GM18508 (cell line): ENCODE measurements around the gene RGS9BP.

Experiments
- ATAC-seq: cut with Tn5 transposase; IDR thresholded peaks from one replicate; pipeline ENCODE4 v1.9.1; 2021; ENCODE audit warnings: moderate number of reproducible peaks; ENCODE audit not compliant: insufficient read depth, unreplicated experiment

Gene RGS9BP

DNA sequence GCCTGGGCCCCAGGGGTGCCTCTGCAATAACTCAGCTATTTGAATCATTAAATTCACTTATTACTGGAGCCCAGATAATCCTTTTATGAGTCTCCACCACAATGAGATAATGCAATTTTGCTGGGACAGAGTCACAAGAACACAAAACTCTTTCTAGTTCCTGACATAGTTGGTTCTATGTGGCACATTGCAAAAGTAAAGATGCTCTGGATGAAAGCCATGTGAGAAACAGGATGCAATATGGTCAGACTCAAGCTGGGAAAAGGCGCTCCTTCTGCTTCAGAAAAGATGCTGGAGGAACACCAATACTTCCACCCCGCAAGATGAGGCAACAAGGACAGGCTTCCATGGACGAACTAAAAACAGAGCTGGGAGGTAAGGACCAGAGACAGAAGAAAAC lies 6.3 kb upstream of the RGS9BP start:
- ATAC-seq: no peak

DNA sequence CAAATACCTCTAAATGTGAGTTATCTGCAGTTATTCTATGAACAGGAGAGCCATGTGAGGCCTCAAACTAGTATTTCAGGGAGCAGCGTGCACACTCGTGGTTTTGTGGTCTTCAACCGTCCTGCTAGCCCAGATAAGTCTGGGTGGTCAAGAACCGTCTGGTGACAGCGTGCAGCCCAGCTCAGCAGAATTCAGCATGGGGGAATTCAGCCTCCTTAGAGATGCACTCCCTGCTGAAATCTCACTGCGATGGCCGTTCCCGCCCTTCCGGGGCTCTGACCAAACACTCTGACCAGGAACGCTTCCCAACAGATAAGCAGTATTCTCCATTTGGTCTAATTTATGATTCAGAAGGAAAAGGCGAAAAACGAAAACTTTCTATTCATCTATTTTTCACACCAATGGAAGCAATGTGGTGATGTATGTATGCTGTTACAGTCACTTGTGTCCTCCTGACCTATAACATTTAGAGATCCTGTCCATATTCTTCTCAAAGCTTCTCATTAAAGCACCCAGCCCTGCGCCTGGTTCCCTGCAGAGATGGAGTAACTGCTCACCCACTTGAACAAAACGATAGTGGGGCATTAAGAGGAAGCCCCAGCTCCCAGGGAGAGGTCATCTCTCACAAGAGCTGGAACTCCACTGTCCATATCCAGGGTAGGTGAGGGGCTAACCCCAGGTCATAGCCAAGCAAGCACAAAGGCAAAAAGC lies 3.6 kb upstream of the RGS9BP start:
- no peak for ATAC-seq

DNA sequence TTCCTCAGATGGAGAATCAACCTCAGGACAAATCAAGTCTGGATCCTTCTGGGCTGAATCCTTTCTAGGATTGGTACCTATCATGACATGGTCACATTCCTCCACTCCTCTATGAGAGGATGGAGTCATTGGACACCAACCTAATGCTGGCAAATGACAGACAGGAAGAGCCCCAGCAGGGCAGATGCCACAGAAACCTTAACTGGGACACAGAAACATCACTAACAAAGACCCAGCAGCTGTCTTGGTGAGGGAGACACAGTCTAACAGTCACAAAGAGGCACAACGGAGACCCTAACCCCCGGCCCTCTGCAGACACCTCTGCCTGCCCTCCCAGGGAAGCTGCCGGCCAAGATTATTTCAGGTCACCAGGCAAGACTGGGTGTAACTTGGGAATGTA lies 2.8 kb upstream of the RGS9BP start:
- ATAC-seq: no peak

DNA sequence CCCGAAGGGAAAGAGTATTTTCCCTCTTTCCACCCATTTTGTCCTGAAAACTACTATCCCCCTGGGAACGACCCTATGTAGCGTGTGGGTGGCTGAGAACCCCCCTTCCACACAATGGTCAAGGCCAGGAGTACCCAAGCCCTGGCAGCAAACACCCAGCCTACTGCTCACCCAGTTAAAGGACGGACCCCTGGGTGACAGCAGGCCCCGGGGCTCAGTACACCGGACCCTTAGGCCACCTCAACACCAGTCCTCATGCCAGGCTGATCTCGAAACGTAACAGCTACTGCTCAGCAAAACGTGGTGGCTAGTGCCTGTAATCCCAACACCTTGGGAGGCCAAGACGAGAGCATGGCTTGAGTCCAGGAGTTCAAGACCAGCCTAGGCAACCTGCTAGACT lies 2.1 kb upstream of the RGS9BP start:
- no peak for ATAC-seq

DNA sequence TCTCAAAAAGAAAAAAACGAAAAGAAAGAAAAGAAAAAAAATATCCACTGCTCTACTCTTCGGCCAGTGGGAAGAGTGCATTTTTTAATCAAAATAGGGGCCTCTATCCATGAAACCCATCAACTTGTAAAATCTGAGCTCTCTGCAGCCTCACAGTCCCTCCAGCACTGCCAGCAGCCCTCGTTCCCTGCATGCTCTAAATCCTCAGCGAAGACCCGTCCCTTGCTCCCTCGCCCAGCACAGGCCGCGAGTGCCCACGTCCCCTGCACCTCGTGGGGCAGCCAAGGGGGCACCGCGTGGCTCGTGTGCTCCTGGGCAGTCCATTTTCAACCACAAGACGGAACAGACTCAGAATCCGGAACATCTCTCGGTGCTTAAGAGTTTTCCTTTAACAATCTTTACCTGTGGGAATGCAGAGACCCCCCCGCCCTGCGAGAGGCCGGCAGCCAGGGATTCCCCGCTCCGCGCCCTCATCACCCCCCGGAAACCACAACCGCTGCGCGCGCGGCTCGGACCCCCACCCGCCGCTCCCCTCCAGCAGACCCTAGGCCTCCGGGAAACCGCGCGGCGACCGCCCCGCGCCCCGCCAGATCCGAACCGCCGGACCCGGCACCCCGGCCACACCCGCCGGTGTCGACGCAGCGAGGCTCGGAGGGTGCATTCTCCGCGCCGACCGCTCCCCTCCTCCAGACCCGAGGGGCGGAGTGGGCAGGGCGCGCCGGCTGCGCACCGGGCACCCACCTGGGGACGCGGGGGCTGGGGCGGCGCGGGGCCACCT lies 1.3 kb upstream of the RGS9BP start:
- ATAC-seq: no peak

DNA sequence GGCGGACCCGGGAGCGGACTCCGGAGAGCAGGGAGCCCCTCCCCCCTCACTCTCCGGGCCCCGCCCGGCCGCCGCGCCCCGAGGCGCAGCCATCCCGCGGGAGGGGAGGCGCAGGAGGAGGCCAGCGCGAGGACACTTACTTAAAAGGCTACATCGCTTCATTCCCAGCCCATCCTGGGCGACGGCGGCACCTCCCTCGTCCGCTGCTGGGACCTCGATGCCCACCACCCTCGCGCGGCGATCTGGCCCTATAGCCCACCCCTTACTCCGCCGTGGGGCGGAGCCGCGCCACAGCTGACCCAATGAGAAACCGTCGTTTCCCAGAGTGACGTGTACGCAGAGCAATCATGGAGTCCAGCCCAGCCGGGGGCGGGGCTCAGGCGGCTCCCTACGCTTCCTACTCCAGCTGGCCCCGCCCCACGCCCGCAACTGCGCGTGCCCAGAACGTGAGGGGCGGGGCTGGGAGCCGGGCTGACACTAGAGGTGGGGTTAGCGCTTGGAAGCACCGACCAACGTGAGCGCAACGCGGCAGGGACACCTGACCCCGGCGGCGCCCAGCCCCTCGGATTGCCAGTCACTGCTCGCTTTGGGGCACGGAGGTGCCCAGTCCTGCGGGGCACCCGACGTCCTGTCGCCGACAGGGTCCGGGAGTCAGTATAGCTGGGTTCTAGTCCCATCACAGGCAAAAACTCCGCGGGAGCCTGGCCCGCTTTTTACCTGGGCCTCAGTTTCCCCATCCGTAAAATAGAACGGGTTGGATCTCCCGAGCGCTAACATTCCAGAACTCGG lies 523 bp upstream of the RGS9BP start, which contains the start of gene ANKRD27:
Gene ANKRD27 (minus strand): TSS at position 250 of the 789 bp plus-strand sequence. CDS start 16,165 bp downstream, outside the sequence.
- peak; percentile 95 for ATAC-seq

DNA sequence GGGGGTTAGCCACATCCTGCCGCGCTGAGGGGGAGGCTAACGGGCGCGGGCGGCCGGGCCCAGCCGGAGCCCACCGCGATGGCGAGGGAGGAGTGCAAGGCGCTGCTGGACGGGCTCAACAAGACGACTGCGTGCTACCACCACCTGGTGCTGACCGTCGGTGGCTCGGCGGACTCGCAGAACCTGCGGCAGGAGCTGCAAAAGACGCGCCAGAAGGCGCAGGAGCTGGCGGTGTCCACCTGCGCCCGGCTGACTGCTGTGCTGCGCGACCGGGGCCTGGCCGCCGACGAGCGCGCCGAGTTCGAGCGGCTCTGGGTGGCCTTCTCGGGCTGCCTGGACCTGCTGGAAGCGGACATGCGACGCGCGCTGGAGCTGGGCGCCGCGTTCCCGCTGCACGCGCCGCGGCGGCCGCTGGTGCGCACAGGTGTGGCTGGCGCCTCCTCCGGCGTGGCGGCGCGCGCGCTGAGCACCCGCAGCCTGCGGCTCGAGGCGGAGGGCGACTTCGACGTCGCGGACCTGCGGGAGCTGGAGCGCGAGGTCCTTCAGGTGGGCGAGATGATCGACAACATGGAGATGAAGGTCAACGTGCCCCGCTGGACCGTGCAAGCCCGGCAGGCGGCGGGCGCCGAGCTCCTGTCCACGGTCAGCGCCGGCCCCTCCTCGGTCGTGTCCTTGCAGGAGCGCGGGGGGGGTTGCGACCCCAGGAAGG lies 692 bp downstream of the RGS9BP start:
- ATAC-seq: no peak

DNA sequence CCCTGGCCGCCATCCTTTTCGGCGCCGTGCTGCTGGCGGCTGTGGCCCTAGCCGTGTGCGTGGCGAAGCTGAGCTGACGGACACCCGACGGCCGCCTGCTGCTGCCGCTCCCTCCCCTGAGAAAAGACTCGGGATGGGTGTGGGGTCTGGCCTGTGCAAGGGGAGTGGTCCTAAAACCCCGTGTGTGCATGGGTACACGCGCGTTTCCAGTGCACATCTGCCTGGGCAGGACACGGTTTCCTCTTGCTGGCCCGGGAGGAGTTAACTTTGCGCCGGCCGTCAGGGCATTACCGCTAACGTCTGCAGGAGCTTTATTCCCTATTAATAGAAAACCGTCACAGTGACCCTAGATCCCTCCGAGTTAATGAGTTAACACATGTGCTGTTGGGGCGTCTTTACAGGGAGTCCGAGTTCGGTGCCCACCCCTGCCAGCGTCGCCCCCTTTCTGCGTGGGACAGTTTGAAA lies 1.3 kb downstream of the RGS9BP start:
- ATAC-seq: no peak

DNA sequence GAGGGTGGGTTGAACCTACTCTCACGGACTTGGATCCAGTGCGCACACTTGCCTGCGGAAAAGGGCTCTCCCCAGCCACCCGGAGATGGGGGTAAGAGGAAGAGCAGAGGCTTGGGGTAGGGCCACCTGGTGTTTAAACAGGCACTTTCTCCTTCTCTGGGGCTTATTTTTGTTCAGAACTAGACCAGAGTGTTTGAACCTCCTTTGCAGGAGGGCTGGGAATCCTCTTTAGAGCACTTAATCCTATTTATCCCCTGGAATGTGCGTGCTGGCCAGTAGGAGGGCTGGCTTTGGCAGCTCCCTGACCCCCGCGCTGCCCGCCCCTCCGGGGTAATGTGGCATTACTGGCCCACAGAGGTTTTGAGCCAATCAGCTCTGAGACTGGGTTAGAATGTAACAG lies 2.0 kb downstream of the RGS9BP start:
- no peak for ATAC-seq

DNA sequence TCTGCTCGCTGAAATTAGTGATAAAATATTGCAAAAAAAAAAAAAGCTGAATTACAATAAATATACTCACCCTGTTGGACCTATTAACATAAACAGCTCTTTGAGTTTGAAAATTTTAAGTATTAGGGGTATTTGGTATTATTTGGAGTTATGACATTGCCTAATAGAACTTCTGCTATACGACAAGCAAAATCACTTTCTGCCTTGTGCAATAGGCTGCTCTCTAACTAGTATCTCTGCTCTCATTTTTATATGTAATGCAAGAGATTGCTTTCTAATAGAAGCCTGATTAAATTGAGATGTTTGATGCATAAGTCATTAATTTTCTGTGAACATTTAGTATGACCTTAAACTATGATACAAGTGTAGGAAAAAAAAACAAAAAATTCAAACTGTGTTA lies 5.3 kb downstream of the RGS9BP start:
- ATAC-seq: no peak

DNA sequence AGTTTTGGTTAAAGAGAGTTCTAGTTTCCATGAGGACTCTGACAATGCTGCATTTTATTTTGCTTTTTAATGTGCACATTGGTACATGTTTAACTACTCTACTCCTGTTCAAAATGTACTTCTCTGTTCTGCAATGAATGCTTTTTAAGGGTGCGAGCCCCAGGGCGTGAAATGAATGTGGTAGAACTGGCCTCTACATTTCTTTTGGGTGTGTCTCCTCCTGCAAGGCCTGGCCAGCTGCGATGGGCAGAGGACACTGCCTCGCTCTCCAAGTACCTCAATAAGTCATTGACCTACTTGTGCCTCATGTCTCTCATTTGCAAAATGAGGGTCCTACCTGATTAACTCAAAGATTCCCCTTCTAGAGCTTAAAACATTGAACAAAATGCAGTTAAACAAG lies 6.7 kb downstream of the RGS9BP start:
- no peak for ATAC-seq

DNA sequence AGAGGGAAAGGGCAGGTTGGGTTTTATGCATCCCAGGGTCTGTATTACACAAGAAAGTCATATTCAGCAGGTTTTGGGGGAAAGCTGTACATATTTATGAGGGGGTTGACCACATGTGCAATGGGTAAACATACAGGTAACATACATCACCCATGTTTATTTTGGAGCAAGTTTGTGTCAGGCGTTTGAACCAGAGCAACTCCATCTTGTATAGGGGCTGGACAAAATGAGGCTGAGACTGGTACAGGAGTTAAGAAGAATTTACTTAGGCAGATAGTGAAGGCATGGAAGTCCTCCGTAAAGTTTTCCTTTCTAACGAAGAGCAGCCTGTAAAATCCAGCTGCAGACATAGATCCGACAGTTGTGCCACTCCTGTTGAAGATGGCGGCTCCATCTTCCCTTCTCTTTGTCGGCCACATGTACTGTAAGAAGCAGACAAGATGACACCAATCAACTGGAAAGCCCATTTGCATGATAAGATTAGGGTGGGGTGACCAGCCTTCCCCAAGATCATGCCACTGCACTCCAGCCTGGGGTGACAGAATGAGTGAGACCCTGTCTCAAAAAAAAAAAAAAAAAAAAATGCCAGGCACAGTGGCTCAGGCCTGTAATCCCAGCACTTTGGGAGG lies 11.3 kb downstream of the RGS9BP start:
- no peak for ATAC-seq

DNA sequence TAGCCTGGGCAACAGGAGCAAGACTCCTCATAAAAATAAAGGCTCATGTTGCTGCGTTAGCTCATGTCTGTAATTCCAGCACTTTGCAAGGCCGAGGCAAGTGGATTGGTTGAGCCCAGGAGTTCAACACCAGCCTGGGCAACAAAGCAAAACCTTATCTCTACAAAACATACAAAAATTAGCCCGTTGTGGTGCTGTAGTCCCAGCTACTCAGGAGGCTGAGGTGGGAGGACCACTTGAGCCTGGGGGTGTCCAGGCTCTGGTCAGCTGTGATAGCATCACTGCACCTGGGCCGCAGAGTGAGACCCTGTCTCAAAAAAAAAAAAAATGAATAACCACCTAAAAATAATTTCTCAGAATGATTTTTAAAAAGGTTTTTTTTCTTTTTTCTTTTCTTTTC lies 12.0 kb downstream of the RGS9BP start:
- ATAC-seq: no peak

DNA sequence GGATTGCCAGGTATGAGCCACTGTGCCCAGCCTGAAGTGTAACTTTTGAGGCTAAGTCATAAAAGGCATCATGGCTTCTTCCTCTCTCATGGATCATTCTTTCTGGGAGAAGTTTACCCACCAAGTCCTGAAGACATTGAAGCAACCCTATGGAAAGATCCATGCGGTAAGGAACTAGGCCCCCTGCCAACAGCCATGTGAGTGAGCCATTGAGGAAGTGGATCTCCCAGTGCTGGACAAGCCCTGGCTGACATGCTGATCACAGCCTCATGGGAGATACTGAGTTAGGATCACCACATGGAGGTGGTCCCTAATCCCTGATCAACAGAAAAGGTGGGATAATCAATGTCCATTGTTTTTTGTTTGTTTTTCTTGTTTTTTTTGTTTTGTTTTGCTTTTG lies 12.7 kb downstream of the RGS9BP start:
- no peak for ATAC-seq

DNA sequence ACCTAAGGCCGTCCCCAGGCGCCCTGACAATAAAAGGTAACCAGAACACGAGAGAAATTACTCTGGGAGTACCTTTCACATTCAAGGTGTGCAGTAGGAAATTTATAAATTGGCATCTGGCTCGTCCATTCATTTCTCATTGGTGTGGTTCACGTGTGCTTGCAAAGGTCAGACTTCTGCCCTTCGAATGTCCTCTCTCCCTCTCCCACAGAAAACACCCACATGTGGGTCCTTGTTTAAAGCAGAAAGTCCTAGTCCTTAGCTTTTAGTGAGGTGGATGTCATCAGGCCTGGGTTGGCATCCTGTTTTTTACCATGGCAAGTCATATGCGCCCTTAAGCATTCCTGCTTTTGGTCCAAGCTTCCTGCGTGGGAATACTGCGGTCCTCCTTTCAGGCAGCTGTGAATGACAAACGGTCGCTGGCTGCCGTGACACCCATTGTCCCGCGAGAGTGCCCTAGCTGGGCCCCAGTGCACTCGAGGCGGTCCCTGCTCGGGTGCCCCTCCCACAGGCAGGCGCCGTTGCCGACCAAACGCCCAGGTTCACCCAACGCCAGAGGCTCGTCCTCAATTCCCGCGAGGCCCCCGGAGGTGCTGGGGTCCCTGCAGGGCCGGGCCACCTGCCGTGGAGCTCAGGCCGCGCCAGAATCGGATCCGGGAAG lies 15.8 kb downstream of the RGS9BP start, which contains the start of gene NUDT19:
Gene NUDT19 (plus strand): TSS at position 531 of the 661 bp plus-strand sequence. CDS start 140 bp downstream, outside the sequence.
- peak; percentile 55 for ATAC-seq

DNA sequence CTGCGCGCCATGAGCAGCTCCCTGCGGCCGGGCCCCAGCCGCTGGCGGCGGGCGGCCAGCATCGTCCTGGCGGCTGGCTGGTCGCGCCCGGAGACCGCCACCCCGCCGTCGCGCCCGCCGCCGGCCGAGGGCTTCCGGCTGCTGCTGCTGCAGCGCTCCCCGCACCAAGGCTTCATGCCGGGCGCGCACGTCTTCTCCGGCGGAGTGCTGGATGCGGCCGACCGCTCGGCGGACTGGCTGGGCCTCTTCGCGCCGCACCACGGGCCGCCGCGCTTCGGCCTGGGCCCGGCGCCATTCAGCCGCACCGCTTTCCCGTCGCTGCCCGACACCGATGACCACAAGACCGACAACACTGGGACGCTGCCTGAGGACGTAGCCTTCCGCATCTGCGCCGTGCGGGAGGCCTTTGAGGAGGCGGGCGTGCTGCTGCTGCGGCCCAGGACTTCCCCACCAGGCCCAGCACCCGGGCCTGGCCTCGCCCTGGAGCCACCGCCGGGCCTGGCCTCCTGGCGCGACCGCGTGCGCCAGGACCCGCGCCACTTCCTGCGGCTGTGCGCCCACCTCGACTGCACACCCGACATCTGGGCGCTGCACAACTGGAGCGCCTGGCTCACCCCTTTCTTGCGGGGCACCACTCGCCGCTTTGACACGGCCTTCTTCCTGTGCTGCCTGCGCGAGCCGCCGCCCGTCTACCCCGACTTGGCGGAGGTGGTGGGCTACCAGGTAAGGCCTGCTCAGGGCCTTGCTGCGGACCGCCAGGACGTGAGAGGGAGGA lies 16.5 kb downstream of the RGS9BP start:
- ATAC-seq: peak; percentile 31

DNA sequence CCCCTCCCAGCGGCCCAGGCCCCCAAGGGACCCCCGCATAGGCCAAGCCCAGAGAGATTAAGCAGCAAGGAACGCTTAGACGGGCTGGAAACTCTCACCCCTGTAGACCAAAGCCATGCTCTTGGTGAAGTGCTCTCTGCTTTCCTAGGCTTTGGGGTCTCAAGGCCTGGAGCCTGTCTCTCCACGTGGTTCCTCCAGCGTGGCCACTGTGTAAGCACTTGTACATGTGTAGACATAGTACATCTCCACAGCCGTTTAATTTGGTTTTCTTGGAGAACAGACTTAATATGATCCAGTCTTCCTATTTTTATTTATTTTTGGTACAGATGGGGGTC lies 17.0 kb downstream of the RGS9BP start:
- ATAC-seq: no peak
